Suppressor macrophage treated with lipopolysaccharide for 4 hours (primary cell): ENCODE data around the gene LAMA2.

ENCODE experiments used
- DNase-seq: peaks from one replicate; pipeline ENCODE4 v3.0.0-alpha.2; 2020

LAMA2 gene

GRCh38 chr6:129186988-129187387, 304.1 kb downstream of the LAMA2 start:
- DNase-seq, result no peak

- DNase-seq, result no peak
Measured at GRCh38 chr6:129188306-129188705, 305.4 kb downstream of the LAMA2 start.

GRCh38 chr6:129188795-129189194, 305.9 kb downstream of the LAMA2 start:
- DNase-seq, result no peak

- no peak for DNase-seq
Measured at GRCh38 chr6:129189266-129189665, 306.3 kb downstream of the LAMA2 start.

- DNase-seq, result no peak
Measured at GRCh38 chr6:129191235-129191634, 308.3 kb downstream of the LAMA2 start.

DNA sequence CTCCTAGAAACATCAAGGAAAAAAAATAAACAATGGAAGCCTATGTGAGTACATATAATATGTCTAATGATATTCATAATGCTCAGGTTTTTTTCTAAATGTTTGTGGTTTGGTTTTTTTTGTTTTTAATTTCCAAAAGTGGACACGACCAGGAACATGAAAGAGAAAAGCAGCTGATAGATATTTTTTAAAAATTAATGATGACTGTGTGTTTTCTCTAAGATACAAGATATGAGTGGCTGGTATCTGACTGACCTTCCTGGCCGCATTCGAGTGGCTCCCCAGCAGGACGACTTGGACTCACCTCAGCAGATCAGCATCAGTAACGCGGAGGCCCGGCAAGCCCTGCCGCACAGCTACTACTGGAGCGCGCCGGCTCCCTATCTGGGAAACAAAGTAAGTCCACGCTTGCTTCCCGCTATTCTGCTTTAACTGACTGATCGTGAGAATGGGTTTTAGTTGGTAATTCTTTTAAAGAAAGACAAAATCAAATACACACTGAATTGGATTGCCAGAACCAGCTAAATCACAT, 309.6 kb downstream of the LAMA2 start:
- no peak for DNase-seq

DNA sequence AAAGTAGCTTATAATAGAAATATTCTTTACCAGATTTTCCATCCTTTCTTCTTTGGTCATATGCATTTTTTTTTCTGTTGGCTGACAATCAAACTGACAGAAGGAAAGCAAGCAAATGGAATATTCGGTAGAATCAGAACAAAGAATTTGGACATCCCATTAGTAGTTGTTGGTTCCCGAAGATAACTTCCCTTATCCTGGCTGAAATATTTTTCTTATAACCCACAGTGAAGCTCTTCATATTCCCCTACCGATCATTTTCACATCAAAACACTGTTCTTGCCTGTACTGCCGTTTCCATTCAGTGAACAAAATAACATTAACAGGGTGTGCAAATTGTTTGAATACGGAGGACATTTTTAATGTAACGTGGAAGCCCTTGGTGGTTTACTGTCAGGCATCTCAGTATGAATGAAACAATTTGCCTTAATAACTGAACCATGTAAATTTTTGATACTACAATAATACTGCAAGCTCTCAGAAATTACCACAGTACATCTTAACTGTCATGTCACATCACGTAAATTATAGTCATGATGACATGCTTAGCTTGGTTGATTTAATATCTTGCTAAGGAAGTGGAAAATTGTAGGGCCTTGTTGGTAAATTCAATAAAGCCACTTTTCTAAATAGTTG, 311.5 kb downstream of the LAMA2 start:
- DNase-seq, result no peak

- no peak for DNase-seq
Measured at GRCh38 chr6:129195161-129195560, 312.2 kb downstream of the LAMA2 start.

- no peak for DNase-seq
Measured at GRCh38 chr6:129195643-129196042, 312.7 kb downstream of the LAMA2 start.

- no peak for DNase-seq
Measured at GRCh38 chr6:129197154-129197553, 314.2 kb downstream of the LAMA2 start.

DNA sequence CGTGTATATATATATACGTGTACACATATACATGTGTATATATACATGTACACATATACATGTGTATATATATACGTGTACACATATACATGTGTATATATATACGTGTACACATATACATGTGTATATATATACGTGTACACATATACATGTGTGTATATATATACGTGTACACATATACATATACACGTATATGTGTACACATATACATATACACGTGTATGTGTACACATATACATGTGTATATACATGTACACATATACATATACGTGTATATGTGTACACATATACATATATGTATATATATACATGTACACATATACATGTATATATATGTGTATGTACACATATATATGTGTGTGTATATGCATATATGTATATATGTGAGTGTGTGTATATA, 317.2 kb downstream of the LAMA2 start:
- no peak for DNase-seq

DNA sequence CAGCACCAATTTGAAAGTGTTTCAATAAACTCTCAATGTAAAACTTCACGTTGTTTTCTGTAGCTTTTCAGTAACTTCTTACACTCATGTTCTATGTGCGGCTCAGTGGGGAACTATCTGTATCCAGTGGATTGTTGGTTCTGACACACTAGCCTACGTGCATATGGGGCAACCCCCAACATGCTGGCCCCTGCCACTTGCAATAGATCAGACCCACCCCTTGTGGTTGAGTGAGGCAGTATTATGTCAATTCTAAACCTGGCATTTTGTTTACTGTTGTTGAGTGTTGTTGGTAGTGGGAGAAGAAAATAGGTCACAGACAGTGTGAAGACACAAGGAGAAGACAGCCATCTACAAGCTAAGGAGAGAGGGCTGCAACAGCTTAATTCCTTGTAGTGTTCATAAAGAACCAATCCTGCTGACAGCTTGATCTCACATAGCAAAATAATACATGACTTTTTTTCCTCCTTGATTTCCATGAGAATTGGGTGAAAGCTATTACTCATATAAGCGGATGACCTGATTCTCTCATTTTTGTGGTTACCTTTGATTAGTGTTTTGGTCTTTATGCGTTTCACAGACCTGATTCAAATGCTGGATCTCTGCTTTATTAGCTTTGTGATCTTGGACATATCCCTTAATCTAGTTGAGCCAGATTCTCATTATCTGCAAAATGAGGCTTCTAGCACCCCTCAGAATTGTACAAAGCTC, 320.4 kb downstream of the LAMA2 start:
- no peak for DNase-seq

DNA sequence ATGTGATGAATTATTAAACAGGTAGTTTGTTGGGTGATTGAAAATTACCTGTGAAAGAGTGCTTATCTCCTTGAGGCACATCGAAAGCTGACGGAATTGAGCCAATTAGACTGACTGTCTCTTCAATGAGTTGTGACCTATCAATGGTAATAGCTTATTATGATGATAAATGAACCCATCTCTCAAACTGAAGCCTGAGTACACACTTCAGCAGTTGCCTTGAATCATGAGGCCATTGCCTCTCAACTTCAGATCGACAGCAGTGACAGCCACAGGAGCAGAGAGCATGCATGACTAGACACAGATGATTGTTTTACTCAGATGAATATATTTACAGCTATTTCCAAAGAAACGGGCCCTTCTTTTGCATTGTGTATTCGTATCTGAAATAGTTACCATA, 323.9 kb downstream of the LAMA2 start:
- no peak for DNase-seq

DNA sequence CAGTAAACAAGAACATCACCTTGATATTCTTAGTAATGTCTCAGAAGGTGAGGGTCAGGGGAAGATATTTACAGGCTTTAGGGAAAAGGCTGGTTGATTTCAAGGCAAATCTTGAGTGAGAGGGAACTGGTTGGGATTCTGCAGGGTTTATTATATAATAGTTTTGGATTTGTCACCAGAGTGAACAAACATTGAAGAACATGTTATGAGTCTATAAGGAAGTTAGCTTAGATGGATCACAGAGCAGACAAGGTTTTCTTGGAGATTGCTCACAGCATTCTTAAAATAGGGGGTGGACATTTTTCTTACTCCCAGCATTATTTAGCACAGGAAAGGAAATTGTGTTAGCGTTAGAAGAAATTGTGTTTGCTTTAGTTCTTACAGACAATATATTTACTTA, 324.9 kb downstream of the LAMA2 start:
- DNase-seq, result no peak

GRCh38 chr6:129208415-129209034, 325.6 kb downstream of the LAMA2 start:
- no peak for DNase-seq

- DNase-seq, result no peak
Measured at GRCh38 chr6:129209355-129209754, 326.4 kb downstream of the LAMA2 start.

- DNase-seq, result no peak
Measured at GRCh38 chr6:129210684-129211083, 327.7 kb downstream of the LAMA2 start.

GRCh38 chr6:129211626-129212025, 328.7 kb downstream of the LAMA2 start:
- DNase-seq, result no peak

GRCh38 chr6:129212081-129212480, 329.1 kb downstream of the LAMA2 start:
- no peak for DNase-seq

- DNase-seq, result no peak
Measured at GRCh38 chr6:129215246-129215645, 332.3 kb downstream of the LAMA2 start.

DNA sequence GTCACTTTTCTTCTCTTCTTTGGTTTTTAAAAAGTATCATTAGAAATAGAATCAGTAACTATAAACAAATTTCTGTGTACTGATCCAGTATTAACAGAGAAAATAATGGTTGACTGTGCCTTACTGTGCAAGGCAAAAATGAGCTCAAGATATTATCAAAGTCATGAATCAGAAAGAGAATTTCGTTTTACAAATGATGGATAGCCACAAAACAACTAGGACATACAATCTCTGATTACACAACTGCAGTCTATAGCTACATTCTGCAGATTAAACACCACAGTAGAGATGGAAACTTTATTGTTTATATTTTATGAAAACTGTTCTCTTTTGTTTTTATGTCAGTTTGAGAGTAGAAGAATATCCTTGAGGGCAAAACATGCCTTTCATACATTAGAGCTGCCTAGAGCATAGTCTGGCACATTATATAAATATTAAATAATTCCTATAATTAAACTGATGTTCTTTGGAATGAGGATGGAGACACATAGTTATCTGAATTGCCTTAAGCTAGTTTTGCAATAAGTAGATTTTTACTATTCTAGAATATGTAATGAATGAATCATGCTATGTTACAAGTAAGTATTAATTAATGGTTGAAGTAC, 333.1 kb downstream of the LAMA2 start:
- no peak for DNase-seq

GRCh38 chr6:129217701-129218100, 334.8 kb downstream of the LAMA2 start:
- DNase-seq, result no peak

GRCh38 chr6:129233458-129234134, 350.7 kb downstream of the LAMA2 start:
- DNase-seq, result no peak
